ENCODE data around the gene ZRANB2.

DNA sequence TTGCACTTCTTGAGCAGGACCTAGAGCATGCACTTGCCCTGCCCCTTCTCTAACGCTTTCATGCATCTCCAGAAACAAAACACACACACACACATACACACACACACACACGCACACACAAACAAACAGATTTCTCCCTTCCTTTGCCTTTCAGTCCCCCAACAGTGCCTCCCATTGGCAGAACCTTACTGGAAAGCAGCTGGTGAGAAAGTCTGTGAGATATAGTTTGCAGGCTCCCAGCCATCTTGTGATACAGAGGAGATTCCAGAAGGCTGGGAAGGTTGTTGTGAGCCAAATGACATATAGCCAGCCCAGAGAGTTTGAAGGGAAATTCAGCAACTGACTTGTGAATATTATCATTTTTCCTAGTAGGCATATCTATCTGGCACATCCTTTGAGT lies 35.9 kb upstream of the ZRANB2 start:
- TF ChIP-seq, protein P1, sequence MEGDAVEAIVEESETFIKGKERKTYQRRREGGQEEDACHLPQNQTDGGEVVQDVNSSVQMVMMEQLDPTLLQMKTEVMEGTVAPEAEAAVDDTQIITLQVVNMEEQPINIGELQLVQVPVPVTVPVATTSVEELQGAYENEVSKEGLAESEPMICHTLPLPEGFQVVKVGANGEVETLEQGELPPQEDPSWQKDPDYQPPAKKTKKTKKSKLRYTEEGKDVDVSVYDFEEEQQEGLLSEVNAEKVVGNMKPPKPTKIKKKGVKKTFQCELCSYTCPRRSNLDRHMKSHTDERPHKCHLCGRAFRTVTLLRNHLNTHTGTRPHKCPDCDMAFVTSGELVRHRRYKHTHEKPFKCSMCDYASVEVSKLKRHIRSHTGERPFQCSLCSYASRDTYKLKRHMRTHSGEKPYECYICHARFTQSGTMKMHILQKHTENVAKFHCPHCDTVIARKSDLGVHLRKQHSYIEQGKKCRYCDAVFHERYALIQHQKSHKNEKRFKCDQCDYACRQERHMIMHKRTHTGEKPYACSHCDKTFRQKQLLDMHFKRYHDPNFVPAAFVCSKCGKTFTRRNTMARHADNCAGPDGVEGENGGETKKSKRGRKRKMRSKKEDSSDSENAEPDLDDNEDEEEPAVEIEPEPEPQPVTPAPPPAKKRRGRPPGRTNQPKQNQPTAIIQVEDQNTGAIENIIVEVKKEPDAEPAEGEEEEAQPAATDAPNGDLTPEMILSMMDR (IDR thresholded peaks at IDR 0.05), result no peak
- no peak for TF ChIP-seq POLR2A (IDR thresholded peaks at IDR 0.05)
